Measurements from ENCODE around the gene KCTD21. TPM values are rescaled to one million over a fixed set of nuclear protein-coding genes. Genes with fewer than 3 reads are reported as not detected.

Gene KCTD21
- total and polyA plus RNA-seq, 7 donors = 4.2 to 18.8 (median 7.4) TPM

DNA sequence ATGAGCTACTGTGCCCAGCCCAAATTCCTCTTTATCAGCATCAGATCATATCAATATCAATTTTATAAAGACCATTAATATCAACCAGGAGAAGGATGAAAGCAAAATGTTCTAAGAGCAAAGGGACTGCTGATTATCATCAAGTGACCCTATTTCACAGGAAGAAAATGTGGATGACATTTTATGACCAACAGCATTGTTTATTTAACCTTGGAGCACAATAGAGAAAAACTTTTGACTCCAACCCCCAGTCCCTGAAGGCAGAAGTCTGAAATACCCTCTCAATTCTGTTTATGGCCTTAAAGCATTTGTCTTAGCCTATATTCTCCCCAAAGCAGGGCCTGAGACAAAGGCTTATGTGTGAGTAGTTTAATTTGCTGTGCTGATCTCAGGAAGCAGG, 37.7 kb downstream of the KCTD21 start:
- no peaks in the 10 kb centered on the region for H3K36me3 ChIP-seq
- no peak for DNase-seq
- H3K9me3 ChIP-seq = no peaks in the 10 kb centered on the region
- no peak overlapping the region for H3K27ac ChIP-seq
- H3K4me3 ChIP-seq = no peak overlapping the region
- peaks cover 0 to 15% (median 3%) of the 10 kb centered on the region in 4 donors for H3K4me1 ChIP-seq
- no peak for TF ChIP-seq EP300 (IDR thresholded peaks at IDR 0.05)
- TF ChIP-seq POLR2AphosphoS5 (IDR thresholded peaks at IDR 0.05) = no peak
- TF ChIP-seq POLR2A (IDR thresholded peaks at IDR 0.05) = no peak
- TF ChIP-seq, protein P1, sequence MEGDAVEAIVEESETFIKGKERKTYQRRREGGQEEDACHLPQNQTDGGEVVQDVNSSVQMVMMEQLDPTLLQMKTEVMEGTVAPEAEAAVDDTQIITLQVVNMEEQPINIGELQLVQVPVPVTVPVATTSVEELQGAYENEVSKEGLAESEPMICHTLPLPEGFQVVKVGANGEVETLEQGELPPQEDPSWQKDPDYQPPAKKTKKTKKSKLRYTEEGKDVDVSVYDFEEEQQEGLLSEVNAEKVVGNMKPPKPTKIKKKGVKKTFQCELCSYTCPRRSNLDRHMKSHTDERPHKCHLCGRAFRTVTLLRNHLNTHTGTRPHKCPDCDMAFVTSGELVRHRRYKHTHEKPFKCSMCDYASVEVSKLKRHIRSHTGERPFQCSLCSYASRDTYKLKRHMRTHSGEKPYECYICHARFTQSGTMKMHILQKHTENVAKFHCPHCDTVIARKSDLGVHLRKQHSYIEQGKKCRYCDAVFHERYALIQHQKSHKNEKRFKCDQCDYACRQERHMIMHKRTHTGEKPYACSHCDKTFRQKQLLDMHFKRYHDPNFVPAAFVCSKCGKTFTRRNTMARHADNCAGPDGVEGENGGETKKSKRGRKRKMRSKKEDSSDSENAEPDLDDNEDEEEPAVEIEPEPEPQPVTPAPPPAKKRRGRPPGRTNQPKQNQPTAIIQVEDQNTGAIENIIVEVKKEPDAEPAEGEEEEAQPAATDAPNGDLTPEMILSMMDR (IDR thresholded peaks at IDR 0.05) = no peak
- H3K27me3 ChIP-seq = no peaks in the 10 kb centered on the region
- intact Hi-C loops (cut with DNase I) = no loop called here

- TF ChIP-seq POLR2AphosphoS5 (IDR thresholded peaks at IDR 0.05) = no peak
- TF ChIP-seq EP300 (IDR thresholded peaks at IDR 0.05) = no peak
- TF ChIP-seq, protein P1 (IDR thresholded peaks at IDR 0.05) = no peak
- TF ChIP-seq POLR2A (IDR thresholded peaks at IDR 0.05) = no peak
- intact Hi-C loops (cut with DNase I) = no loop called here
- H3K27me3 ChIP-seq = no peaks in the 10 kb centered on the region
- DNase-seq = no peak
- H3K4me1 ChIP-seq = peaks cover 0 to 15% (median 3%) of the 10 kb centered on the region in 4 donors
- 96 to 97% methylated on average over 4 of the region's 4 CpGs for WGBS, 2 donors
- no peaks in the 10 kb centered on the region for H3K36me3 ChIP-seq
- no peaks in the 10 kb centered on the region for H3K9me3 ChIP-seq
- H3K4me3 ChIP-seq = no peak overlapping the region
- peak overlapping the region in 1 of 4 donors; percentile 42 for H3K27ac ChIP-seq
Measured at GRCh38 chr11:78150346-78150745, 38.1 kb downstream of the KCTD21 start.

- H3K27ac ChIP-seq = peak overlapping the region in 1 of 4 donors; percentile 42
Measured at GRCh38 chr11:78149646-78150045, 38.8 kb downstream of the KCTD21 start.

DNA sequence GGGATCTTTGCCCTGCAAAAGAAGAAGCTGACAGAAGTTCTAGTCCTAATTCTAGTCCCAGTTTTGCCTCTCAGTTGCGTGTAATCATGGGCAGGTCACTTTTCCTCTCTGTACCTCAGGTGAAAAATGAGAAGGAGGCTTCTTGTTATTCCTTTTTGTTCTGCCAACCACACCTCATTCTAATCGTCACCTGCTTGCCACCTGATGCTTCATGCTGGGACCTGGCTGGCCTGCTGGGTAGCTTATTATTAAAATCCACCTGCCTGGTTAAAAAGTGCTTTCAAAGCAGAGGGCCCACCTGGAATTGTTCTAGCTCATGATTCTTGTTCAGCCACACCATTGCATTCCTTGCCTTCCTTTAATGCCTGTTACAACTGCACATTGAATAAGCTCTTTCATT, 40.6 kb downstream of the KCTD21 start:
- no peak overlapping the region for H3K4me3 ChIP-seq
- intact Hi-C loops (cut with DNase I) = loop anchor here (5.0 kb wide), 1 partner anchor 414 kb away; no protein-coding TSS in a partner anchor
- no peak overlapping the region for H3K27ac ChIP-seq
- H3K9me3 ChIP-seq = no peaks in the 10 kb centered on the region
- peaks cover 0 to 15% (median 3%) of the 10 kb centered on the region in 4 donors for H3K4me1 ChIP-seq
- no peaks in the 10 kb centered on the region for H3K36me3 ChIP-seq
- TF ChIP-seq POLR2AphosphoS5 (IDR thresholded peaks at IDR 0.05) (no peak), EP300 (IDR thresholded peaks at IDR 0.05) (no peak), POLR2A (IDR thresholded peaks at IDR 0.05) (no peak)
- TF ChIP-seq, protein P1 (IDR thresholded peaks at IDR 0.05) = no peak
- no peaks in the 10 kb centered on the region for H3K27me3 ChIP-seq
- 88 to 91% methylated on average over 2 of the region's 2 CpGs for WGBS, 2 donors
- no peak for DNase-seq

More at GRCh38 chr11:78149646-78150045, 38.8 kb downstream of the KCTD21 start:
- WGBS, 2 donors = 25 to 41% methylated on average over 1 of the region's 1 CpG
- TF ChIP-seq, protein P1 (IDR thresholded peaks at IDR 0.05) = peak in 2 of 4 experiments; percentile 19 to 20
- TF ChIP-seq POLR2AphosphoS5 (IDR thresholded peaks at IDR 0.05) (peak in 1 of 4 donors; percentile 11), POLR2A (IDR thresholded peaks at IDR 0.05) (no peak)
- Histone ChIP-seq H3K4me3 (no peak overlapping the region), H3K9me3 (no peaks in the 10 kb centered on the region), H3K27me3 (no peaks in the 10 kb centered on the region), H3K36me3 (no peaks in the 10 kb centered on the region), H3K4me1 (peaks cover 0 to 15% (median 3%) of the 10 kb centered on the region in 4 donors)
- DNase-seq = no peak
- intact Hi-C loops (cut with DNase I) = loop anchor here (5.0 kb wide), 1 partner anchor 413 kb away; no protein-coding TSS in a partner anchor

- 83 to 89% methylated on average over 1 of the region's 1 CpG for WGBS, 2 donors
- H3K27ac ChIP-seq = no peak overlapping the region
- H3K9me3 ChIP-seq = no peaks in the 10 kb centered on the region
- H3K27me3 ChIP-seq = no peaks in the 10 kb centered on the region
- H3K4me1 ChIP-seq = peaks cover 0 to 10% (median 7%) of the 10 kb centered on the region in 4 donors
- no peak for DNase-seq
- intact Hi-C loops (cut with DNase I) = loop anchor here (5.0 kb wide), 1 partner anchor 417 kb away; no protein-coding TSS in a partner anchor
- H3K4me3 ChIP-seq = no peak overlapping the region
- no peaks in the 10 kb centered on the region for H3K36me3 ChIP-seq
- no peak for TF ChIP-seq EP300 (IDR thresholded peaks at IDR 0.05)
- TF ChIP-seq POLR2A (IDR thresholded peaks at IDR 0.05) = no peak
- TF ChIP-seq, protein P1 (IDR thresholded peaks at IDR 0.05) = no peak
- TF ChIP-seq POLR2AphosphoS5 (IDR thresholded peaks at IDR 0.05) = no peak
Measured at GRCh38 chr11:78145511-78146025, 42.9 kb downstream of the KCTD21 start.
